GM18511 (cell line): ENCODE results near the gene LYPD6B.
"Not testable (repeated sequence)": the region's sequence is repeated elsewhere in the genome, so short reads cannot be mapped to it uniquely, and the experiment has no call there.

Experiments
- ATAC-seq: cut with Tn5 transposase; IDR thresholded peaks from one replicate; pipeline ENCODE4 v1.9.1; 2021; ENCODE audit warnings: mild to moderate bottlenecking, moderate library complexity; ENCODE audit not compliant: unreplicated experiment

LYPD6B gene

GRCh38 chr2:149256877-149257276, 218.4 kb downstream of the LYPD6B start:
- not testable (repeated sequence) for ATAC-seq

- no peak for ATAC-seq
Observed at GRCh38 chr2:149258531-149258930, 220.0 kb downstream of the LYPD6B start.

GRCh38 chr2:149259136-149259535, 220.6 kb downstream of the LYPD6B start:
- ATAC-seq: no peak

GRCh38 chr2:149261692-149262091, 223.2 kb downstream of the LYPD6B start:
- ATAC-seq: peak; percentile 70
